ENCODE data around the gene SPRN. TPM values are rescaled to one million over a fixed set of nuclear protein-coding genes. Genes with fewer than 3 reads are reported as not detected.

Gene SPRN
- total RNA-seq, 1 donor from 2014 or later: 0.06 TPM

DNA sequence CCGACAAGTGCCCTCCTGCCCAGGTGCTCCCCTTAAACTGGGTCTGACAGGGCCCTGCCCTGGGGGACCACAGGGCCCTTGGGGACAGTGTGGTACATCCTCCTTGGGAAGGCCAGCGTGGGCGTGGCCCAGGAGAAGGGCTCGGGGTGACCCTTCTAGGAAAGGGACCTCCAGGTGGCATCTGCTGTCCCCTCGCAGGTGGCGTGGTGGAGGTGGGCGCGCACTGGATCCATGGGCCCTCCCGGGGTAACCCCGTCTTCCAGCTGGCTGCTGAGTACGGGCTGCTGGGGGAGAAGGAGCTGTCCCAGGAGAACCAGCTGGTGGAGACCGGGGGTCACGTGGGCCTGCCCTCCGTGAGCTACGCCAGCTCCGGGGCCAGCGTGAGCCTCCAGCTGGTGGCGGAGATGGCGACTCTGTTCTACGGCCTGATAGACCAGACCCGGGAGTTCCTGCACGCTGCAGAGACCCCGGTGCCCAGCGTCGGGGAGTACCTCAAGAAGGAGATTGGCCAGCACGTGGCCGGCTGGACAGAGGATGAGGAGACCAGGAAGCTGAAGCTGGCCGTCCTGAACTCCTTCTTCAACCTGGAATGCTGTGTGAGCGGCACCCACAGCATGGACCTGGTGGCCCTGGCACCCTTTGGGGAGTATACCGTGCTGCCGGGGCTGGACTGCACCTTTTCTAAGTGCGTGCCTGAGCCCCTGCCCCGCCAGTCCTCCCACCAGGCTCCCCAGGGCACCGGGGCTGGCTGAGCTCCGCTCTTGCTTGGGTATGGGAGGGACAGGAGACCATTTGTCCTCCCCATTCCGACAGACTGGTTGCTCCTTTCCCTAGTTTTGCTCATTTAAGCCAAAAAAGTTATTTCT, 44.4 kb downstream of the SPRN start:
- peak overlapping the region; percentile 57 for H3K9ac ChIP-seq
- peaks cover 4% of the 10 kb centered on the region for H3K4me1 ChIP-seq
- peaks cover 6% of the 10 kb centered on the region for H4K20me1 ChIP-seq (ENCODE audit: low read depth)
- Mint-ChIP-seq H3K27ac (peak overlapping the region; percentile 60), H3K4me3 (peak overlapping the region; percentile 79), H3K4me1 (peaks cover 11% of the 10 kb centered on the region), H3K9me3 (no peaks in the 10 kb centered on the region), H3K27me3 (ENCODE audit: insufficient read depth, low read depth) (peaks cover 12% of the 10 kb centered on the region), H3K36me3 (no peaks in the 10 kb centered on the region)
- H3K27ac ChIP-seq: no peak overlapping the region
- peak overlapping the region; percentile 81 for H3K4me3 ChIP-seq
- H3K36me3 ChIP-seq: no peaks in the 10 kb centered on the region
- no peaks in the 10 kb centered on the region for H3K79me2 ChIP-seq (ENCODE audit: low read depth)
- no peaks in the 10 kb centered on the region for H3K9me3 ChIP-seq (ENCODE audit: low read depth)
- H2AFZ ChIP-seq (replicated peaks): peak overlapping the region; percentile 54
- DNase-seq (ENCODE audit: low spot score): no peak
- H3K27me3 ChIP-seq: peaks cover 49% of the 10 kb centered on the region
- TF ChIP-seq CTCF (IDR thresholded peaks at IDR 0.05) (no peak), EZH2 (IDR thresholded peaks at IDR 0.05) (no peak), EZH2phosphoT487 (IDR thresholded peaks at IDR 0.05) (no peak)
- peak overlapping the region; percentile 90 for H3K4me2 ChIP-seq
- peaks cover 6% of the 10 kb centered on the region for H3F3A ChIP-seq (ENCODE audit: low read depth)

- Histone ChIP-seq H3K9ac (peak within 1 kb of the TSS; percentile 57), H3K9me3 (ENCODE audit: low read depth) (no peaks in the 10 kb centered on the region), H4K20me1 (ENCODE audit: low read depth) (peaks cover 6% of the 10 kb centered on the region), H3K36me3 (no peaks in the 10 kb centered on the region), H3K27me3 (peaks cover 57% of the 10 kb centered on the region), H3K4me3 (peak within 1 kb of the TSS; percentile 81), H3K79me2 (ENCODE audit: low read depth) (no peaks in the 10 kb centered on the region), H3K27ac (no peak within 1 kb of the TSS), H3K4me1 (peaks cover 4% of the 10 kb centered on the region), H3K4me2 (peak within 1 kb of the TSS; percentile 98), H3F3A (ENCODE audit: low read depth) (peaks cover 14% of the 10 kb centered on the region), H2AFZ (replicated peaks) (peak within 1 kb of the TSS; percentile 92)
- Mint-ChIP-seq H3K9me3 (no peaks in the 10 kb centered on the region), H3K27ac (no peak within 1 kb of the TSS), H3K4me3 (peak within 1 kb of the TSS; percentile 87), H3K36me3 (no peaks in the 10 kb centered on the region), H3K27me3 (ENCODE audit: insufficient read depth, low read depth) (peaks cover 12% of the 10 kb centered on the region), H3K4me1 (peaks cover 14% of the 10 kb centered on the region)
- peak; percentile 89 for DNase-seq (ENCODE audit: low spot score)
- TF ChIP-seq EZH2phosphoT487 (IDR thresholded peaks at IDR 0.05) (no peak), EZH2 (IDR thresholded peaks at IDR 0.05) (no peak), CTCF (IDR thresholded peaks at IDR 0.05) (no peak)
Measured at GRCh38 chr10:133379152-133379800, 45.1 kb downstream of the SPRN start, which contains the start of gene PAOX. PAOX (plus strand) TSS chr10:133379262; CDS start chr10:133379317, 55 bp downstream.

DNA sequence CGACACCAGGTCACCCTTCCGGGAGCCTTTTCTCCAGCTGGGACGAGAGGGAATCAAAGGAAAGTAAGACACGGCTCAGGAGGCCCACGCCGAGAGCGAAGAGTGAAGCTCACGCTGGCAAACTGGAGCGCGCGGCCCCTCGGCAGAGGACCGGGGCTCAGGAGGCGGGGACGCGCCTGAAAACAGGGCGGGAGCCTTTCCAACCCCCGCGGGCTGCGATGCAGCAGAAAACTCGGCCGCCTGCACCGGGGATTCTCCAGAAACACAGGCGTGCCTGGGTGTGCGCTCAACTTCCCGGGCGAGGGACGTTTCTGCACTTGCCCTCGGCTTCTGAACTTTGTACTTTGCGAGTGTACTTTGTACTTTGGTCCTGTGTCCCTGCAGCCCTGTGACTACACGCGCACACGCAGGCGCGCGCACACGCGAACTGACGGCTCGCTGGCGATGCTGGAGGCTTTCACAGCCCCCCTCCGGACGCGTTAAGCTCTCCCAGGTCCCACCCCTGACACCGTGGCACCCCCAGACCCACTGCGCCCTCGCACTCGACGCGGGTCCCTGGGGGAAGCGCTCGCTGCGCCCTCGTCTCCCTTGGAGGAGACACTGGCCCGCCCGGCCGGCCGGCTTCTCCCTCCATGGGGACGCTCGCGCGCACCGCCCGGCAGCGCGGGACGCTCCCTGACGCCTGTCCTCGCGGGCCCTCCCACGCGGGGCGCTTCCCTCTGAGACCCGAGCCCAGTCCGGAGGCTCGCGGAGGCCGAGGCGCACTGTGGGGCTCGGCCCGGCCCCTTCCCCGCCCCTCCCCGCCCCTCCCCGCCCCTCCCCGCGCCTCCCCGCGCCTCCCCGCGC, 46.0 kb downstream of the SPRN start:
- Mint-ChIP-seq H3K9me3 (no peaks in the 10 kb centered on the region), H3K27ac (no peak overlapping the region), H3K36me3 (no peaks in the 10 kb centered on the region), H3K4me3 (peak overlapping the region; percentile 87), H3K4me1 (peaks cover 17% of the 10 kb centered on the region), H3K27me3 (ENCODE audit: insufficient read depth, low read depth) (peaks cover 12% of the 10 kb centered on the region)
- peak; percentile 82 for DNase-seq (ENCODE audit: low spot score)
- H3K9me3 ChIP-seq (ENCODE audit: low read depth): no peaks in the 10 kb centered on the region
- peaks cover 21% of the 10 kb centered on the region for H3F3A ChIP-seq (ENCODE audit: low read depth)
- peak overlapping the region; percentile 92 for H2AFZ ChIP-seq (replicated peaks)
- H3K4me1 ChIP-seq: peaks cover 9% of the 10 kb centered on the region
- no peaks in the 10 kb centered on the region for H3K36me3 ChIP-seq
- TF ChIP-seq CTCF (IDR thresholded peaks at IDR 0.05): no peak
- peak; percentile 31 for TF ChIP-seq EZH2 (IDR thresholded peaks at IDR 0.05)
- no peak for TF ChIP-seq EZH2phosphoT487 (IDR thresholded peaks at IDR 0.05)
- peak overlapping the region; percentile 98 for H3K4me2 ChIP-seq
- peak overlapping the region; percentile 67 for H3K4me3 ChIP-seq
- H4K20me1 ChIP-seq (ENCODE audit: low read depth): peaks cover 6% of the 10 kb centered on the region
- no peaks in the 10 kb centered on the region for H3K79me2 ChIP-seq (ENCODE audit: low read depth)
- H3K9ac ChIP-seq: no peak overlapping the region
- H3K27me3 ChIP-seq: peaks cover 63% of the 10 kb centered on the region
- no peak overlapping the region for H3K27ac ChIP-seq

Data from neural progenitor cell (in vitro differentiated cells).